ENCODE data around the gene THEM4. TPM values are rescaled to one million over a fixed set of nuclear protein-coding genes. Genes with fewer than 3 reads are reported as not detected.
A peak's percentile ranks its signal among the peaks of the same experiment; 100 is the strongest.

The THEM4 gene
- total RNA-seq (10 to 100 TPM; 10.1 to 46.3 (median 22.6) TPM), polyA plus RNA-seq (10 to 100 TPM; 13.3 to 15.5 (median 14.3) TPM)
- long read RNA-seq, donor 1, partial matches to known transcripts, result 16 of 17 reads
- long read RNA-seq, donor 1, other reads (novel, unspliced or antisense), result 0 of 17 reads
- long read RNA-seq, donor 2, partial matches to known transcripts, result 0 of 4 reads
- long read RNA-seq, donor 2, other reads (novel, unspliced or antisense), result 0 of 4 reads

DNA sequence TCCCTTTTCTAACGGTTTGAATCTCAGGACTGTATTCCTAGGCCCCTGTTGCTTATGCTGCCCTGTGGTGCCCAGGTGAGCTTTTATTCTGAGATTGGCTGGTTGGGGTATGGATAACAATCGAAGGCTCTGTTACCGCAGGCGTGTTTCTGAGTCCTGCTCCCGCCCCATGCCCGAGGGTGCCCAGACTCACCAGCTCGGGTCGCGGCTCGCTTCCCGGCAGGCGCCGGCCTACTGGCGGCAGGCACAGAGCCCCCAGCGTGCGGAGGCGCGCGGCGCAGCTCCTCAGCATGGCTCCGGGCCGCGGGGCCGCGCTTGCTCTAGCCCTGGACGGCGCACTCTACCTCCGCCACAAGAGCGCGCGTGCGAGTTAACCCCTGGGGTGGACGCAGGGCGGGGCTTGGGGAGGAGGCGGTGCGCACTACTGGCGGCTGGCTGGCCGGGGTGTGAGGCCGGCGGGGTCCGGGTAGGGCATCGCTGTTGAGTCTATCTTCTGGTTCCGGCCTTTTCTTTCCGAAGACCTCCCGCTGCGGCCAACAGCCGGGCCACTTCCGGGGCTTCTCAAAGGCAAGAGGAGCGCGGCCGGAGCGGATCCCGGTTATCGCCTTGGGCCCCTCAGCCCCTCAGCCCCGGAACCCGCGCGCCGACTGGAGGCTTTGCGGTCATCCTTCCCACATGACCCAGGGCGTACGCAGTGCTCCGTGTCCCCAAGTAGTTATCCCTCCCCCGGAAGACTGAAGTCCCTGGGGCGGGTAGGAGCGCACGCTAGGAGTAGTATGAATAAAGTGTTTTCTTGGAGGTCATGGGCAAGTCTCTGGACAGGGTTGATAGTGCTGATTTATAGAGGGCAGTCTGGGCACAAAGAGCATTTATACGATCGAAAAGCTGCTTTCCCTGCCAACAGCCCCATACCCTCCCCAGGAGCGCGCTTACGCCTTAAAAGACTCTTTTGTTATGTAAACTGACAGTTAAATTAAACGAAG lies at the start of gene THEM4:
Gene THEM4 (minus strand): TSS at position 345 of the 983 bp plus-strand sequence. CDS start 53 bp downstream, at position 292.
- Histone ChIP-seq H3K9me3 (peaks cover 0 to 31% (median 21%) of the 10 kb centered on the region in 8 donors), H3K27me3 (replicated peaks in 1 of 7) (no peaks in the 10 kb centered on the region), H3K4me1 (peaks cover 3 to 48% (median 18%) of the 10 kb centered on the region in 6 donors), H3K27ac (peak within 1 kb of the TSS; percentile 55 to 93 (median 87)), H3K36me3 (peaks cover 0 to 21% (median 4%) of the 10 kb centered on the region in 6 donors), H3K4me3 (peak within 1 kb of the TSS; percentile 45 to 84 (median 54))
- TF ChIP-seq, protein P1, sequence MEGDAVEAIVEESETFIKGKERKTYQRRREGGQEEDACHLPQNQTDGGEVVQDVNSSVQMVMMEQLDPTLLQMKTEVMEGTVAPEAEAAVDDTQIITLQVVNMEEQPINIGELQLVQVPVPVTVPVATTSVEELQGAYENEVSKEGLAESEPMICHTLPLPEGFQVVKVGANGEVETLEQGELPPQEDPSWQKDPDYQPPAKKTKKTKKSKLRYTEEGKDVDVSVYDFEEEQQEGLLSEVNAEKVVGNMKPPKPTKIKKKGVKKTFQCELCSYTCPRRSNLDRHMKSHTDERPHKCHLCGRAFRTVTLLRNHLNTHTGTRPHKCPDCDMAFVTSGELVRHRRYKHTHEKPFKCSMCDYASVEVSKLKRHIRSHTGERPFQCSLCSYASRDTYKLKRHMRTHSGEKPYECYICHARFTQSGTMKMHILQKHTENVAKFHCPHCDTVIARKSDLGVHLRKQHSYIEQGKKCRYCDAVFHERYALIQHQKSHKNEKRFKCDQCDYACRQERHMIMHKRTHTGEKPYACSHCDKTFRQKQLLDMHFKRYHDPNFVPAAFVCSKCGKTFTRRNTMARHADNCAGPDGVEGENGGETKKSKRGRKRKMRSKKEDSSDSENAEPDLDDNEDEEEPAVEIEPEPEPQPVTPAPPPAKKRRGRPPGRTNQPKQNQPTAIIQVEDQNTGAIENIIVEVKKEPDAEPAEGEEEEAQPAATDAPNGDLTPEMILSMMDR (IDR thresholded peaks at IDR 0.05 in 8 of 11, conservative IDR thresholded peaks at IDR 0.05 in 3 of 11), result peak in 9 of 11 experiments; percentile 11 to 63 (median 41)
- TF ChIP-seq POLR2A (IDR thresholded peaks at IDR 0.05) (peak in 1 of 3 donors; percentile 77), POLR2AphosphoS5 (IDR thresholded peaks at IDR 0.05) (peak; percentile 90 to 95 (median 92))
- DNase-seq, result peak; percentile 99
- intact Hi-C loops (cut with DNase I; ENCODE audit: low total_unique reads), result no loop called here
- WGBS, 5 donors, result 3 to 10% (median 4%) methylated on average over 24 to 73 of the region's 73 CpGs

DNA sequence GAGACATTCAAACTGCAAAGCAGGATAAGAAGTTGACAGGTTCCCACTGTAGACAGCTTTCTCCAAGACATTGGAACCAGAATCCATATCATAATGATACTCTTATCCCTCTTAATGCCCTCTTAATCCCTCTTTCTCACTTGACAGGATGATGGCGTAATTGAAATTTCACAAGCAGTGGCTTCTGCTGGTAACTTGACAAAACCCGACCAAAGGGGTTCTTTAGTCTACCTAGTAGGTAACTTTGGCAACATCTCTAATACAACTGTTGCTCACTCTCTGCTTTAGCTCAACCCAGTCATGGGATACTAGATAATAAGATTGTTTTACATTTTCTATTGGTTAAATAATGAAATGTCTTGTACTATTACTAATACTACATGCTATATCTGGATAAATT lies 49.6 kb upstream of the THEM4 start:
- H3K9me3 ChIP-seq, result no peaks in the 10 kb centered on the region
- H3K4me1 ChIP-seq, result peaks cover 0 to 10% (median 0%) of the 10 kb centered on the region in 6 donors
- H3K36me3 ChIP-seq, result no peaks in the 10 kb centered on the region
- no peak overlapping the region for H3K27ac ChIP-seq
- WGBS, 5 donors, result 63 to 87% (median 78%) methylated on average over 2 of the region's 2 CpGs
- no peak for DNase-seq
- intact Hi-C loops (cut with DNase I; ENCODE audit: low total_unique reads), result no loop called here
- TF ChIP-seq POLR2A (IDR thresholded peaks at IDR 0.05) (no peak), POLR2AphosphoS5 (IDR thresholded peaks at IDR 0.05) (no peak)
- TF ChIP-seq, protein P1 (IDR thresholded peaks at IDR 0.05 in 8 of 11, conservative IDR thresholded peaks at IDR 0.05 in 3 of 11), result no peak
- H3K27me3 ChIP-seq (replicated peaks in 1 of 7), result no peaks in the 10 kb centered on the region
- no peak overlapping the region for H3K4me3 ChIP-seq

DNA sequence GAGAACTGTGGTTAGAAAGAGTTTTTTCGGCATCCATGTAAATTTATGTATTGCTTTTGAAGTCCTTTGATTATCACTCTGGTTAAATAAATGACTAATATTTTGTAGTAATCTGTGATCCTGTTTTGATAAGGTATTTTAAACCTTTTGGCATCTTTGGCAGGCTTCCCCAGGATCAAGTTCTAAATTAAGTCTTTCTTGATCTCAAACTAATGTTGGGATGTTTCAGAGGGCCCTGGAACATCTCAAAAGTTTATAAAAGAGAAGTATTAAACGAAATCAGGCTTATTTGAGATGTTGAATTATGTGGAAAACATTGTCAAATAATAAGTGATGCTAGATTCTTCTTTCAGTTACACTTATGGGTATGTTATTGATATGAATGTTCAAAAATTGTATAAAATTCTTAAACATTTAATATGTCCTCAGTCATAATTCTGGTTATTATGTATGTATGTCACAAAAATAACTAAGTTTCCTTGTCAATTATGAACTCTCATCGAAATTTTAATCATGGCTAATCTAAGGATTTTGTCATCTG lies 47.7 kb upstream of the THEM4 start:
- Histone ChIP-seq H3K4me3 (no peak overlapping the region), H3K27me3 (replicated peaks in 1 of 7) (no peaks in the 10 kb centered on the region), H3K36me3 (no peaks in the 10 kb centered on the region), H3K27ac (no peak overlapping the region), H3K4me1 (peaks cover 0 to 7% (median 0%) of the 10 kb centered on the region in 6 donors), H3K9me3 (no peaks in the 10 kb centered on the region)
- no peak for DNase-seq
- TF ChIP-seq POLR2AphosphoS5 (IDR thresholded peaks at IDR 0.05), result no peak
- no peak for TF ChIP-seq POLR2A (IDR thresholded peaks at IDR 0.05)
- TF ChIP-seq, protein P1 (IDR thresholded peaks at IDR 0.05 in 8 of 11, conservative IDR thresholded peaks at IDR 0.05 in 3 of 11), result no peak
- intact Hi-C loops (cut with DNase I; ENCODE audit: low total_unique reads), result no loop called here
- 81 to 93% (median 89%) methylated on average over 3 of the region's 3 CpGs for WGBS, 5 donors
